HFFc6 (cell line): ENCODE data around the gene ETNK2. TPM values are rescaled to one million over a fixed set of nuclear protein-coding genes. Genes with fewer than 3 reads are reported as not detected.

Experiments used
- DNase-seq: peaks from one replicate; pipeline ENCODE4 v3.0.0-alpha.2; 2018
- H3K27ac Mint-ChIP-seq: 2 replicates; pipeline ENCODE4 v1.8.0; 2020; ENCODE audit warnings: mild to moderate bottlenecking, mixed read lengths
- H3K27me3 Mint-ChIP-seq: 2 replicates; pipeline ENCODE4 v1.8.0; 2021; ENCODE audit warnings: mild to moderate bottlenecking, moderate library complexity, mixed read lengths; ENCODE audit not compliant: insufficient read depth
- H3K36me3 Mint-ChIP-seq: 2 replicates; pipeline ENCODE4 v1.8.0; 2021; ENCODE audit warnings: low read depth, mixed read lengths
- H3K4me1 Mint-ChIP-seq: 2 replicates; pipeline ENCODE4 v1.8.0; 2020; ENCODE audit warnings: low read depth, mixed read lengths
- H3K4me3 Mint-ChIP-seq: 2 replicates; pipeline ENCODE4 v1.8.0; 2020; ENCODE audit warnings: mild to moderate bottlenecking, moderate library complexity, mixed read lengths
- H3K9me3 Mint-ChIP-seq: 2 replicates; pipeline ENCODE4 v1.8.0; 2020; ENCODE audit warnings: mild to moderate bottlenecking, mixed read lengths
- total RNA-seq, 6 experiments: library from RNA; stranded (reverse); fragmentation: NEBNext Ultra II Directional; extraction: Animal tissue kit (Norgen Biotek cat#: 25700); gene quantifications; 2 replicates in 1 of 6; 3 replicates in 5 of 6; pipeline ENCODE4 v1.2.3, GENCODE V29; 2021
- TF ChIP-seq, protein P1 (sequence below): fragments of 200-600 bp; sonication (generic); IDR thresholded peaks from 2 replicates; pipeline ENCODE4 v1.5.0; 2021; ENCODE audit warnings: antibody characterized with exemption, mild to moderate bottlenecking

Gene ETNK2
- total RNA-seq, 6 experiments from 2014 or later, result 3.1 to 6.3 (median 3.9) TPM

DNA sequence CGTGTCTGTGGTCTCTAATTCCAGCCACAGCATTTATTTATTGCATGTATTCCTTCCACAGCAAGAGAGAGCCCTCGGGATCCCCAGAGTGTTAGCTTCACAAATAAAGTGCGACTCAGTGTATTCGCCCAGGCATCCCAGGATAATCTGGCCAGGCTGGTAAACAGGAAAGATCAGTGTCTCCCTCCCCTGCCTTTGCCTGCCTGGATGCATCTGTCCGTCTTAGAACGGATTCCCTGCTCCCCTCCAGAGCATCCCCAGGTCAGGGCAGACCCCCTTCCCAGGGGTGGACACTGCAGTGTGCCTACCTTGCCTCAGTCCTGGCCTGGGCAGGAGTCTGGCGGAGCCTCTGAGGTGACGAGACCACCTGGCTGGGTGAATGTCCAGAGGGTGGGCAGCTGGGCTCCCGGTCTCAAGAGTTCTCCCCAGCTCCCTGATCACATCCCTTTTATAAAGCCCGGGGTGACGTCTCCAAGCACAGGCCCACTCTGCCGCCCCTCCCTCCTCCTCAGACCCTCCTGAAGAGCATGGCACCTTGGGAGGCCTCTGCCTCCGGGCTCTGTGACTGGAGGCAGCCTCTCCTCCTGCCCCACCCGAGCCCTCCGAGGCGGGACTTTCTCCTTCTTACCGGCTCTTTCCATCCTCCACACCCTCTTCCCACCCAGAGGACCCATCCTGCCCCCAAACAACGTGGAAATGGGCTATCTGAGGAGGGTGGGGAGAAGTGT lies 44.4 kb upstream of the ETNK2 start, which contains the start of gene KISS1:
TSS of gene KISS1 (minus strand) at position 424 of the 728 bp plus-strand sequence. CDS start 3,615 bp downstream, outside the sequence.
- Mint-ChIP-seq H3K27ac (no peak within 1 kb of the TSS; the same call in 1 of the 2 replicates), H3K36me3 (no peaks in the 10 kb centered on the region), H3K9me3 (no peaks in the 10 kb centered on the region), H3K4me1 (peaks cover 60% of the 10 kb centered on the region), H3K27me3 (peaks cover 3% of the 10 kb centered on the region; the same call in 1 of the 2 replicates), H3K4me3 (no peak within 1 kb of the TSS)
- DNase-seq, result peak; percentile 8
- TF ChIP-seq, protein P1, sequence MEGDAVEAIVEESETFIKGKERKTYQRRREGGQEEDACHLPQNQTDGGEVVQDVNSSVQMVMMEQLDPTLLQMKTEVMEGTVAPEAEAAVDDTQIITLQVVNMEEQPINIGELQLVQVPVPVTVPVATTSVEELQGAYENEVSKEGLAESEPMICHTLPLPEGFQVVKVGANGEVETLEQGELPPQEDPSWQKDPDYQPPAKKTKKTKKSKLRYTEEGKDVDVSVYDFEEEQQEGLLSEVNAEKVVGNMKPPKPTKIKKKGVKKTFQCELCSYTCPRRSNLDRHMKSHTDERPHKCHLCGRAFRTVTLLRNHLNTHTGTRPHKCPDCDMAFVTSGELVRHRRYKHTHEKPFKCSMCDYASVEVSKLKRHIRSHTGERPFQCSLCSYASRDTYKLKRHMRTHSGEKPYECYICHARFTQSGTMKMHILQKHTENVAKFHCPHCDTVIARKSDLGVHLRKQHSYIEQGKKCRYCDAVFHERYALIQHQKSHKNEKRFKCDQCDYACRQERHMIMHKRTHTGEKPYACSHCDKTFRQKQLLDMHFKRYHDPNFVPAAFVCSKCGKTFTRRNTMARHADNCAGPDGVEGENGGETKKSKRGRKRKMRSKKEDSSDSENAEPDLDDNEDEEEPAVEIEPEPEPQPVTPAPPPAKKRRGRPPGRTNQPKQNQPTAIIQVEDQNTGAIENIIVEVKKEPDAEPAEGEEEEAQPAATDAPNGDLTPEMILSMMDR, result no peak

DNA sequence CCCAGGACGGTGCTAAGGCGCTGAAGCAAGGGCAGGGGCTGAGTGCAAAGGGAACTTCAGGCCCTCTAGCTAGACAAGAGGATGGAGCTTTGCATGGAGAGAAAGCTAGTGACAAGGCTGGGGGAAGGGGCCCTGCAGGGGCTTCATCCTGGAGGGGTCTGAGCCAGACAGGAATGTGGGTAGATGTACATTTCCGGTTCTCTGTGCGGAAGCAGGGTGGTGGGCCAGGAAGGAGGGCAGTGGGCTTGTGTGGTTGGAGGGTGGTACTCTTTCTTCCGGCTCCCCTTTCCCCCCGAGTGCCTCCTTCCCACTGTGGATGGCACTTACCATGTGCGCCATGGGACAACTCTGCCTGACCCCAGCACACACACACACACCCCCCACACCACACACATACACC lies 42.9 kb upstream of the ETNK2 start:
- Mint-ChIP-seq H3K27me3 (peaks cover 5% of the 10 kb centered on the region; the same call in 1 of the 2 replicates), H3K36me3 (no peaks in the 10 kb centered on the region), H3K27ac (no peak overlapping the region), H3K4me3 (no peak overlapping the region), H3K9me3 (no peaks in the 10 kb centered on the region), H3K4me1 (peaks cover 72% of the 10 kb centered on the region)
- TF ChIP-seq, protein P1, result no peak
- no peak for DNase-seq

DNA sequence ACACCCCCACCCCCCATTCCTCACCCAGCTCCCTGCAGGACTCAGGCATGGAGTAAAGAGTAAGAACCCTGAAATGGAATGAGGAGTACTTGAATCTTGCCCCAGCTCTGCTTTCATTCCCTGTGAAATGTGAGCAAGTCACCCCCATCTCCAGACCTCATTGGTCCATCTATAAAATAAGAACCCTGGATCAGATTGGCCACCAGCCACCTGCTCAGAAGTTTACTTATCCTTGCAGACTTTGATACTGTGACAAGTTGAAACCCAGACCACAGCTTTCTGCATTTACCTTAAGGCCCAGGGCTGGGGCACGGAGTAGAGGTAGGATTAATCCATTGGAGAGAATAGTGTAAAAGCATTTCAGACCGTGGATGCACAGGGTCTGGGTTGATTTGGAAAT lies 42.2 kb upstream of the ETNK2 start:
- Mint-ChIP-seq H3K27me3 (peaks cover 5% of the 10 kb centered on the region; the same call in 1 of the 2 replicates), H3K4me1 (peaks cover 66% of the 10 kb centered on the region), H3K36me3 (no peaks in the 10 kb centered on the region), H3K27ac (no peak overlapping the region), H3K9me3 (no peaks in the 10 kb centered on the region), H3K4me3 (no peak overlapping the region)
- TF ChIP-seq, protein P1, result no peak
- DNase-seq, result no peak

DNA sequence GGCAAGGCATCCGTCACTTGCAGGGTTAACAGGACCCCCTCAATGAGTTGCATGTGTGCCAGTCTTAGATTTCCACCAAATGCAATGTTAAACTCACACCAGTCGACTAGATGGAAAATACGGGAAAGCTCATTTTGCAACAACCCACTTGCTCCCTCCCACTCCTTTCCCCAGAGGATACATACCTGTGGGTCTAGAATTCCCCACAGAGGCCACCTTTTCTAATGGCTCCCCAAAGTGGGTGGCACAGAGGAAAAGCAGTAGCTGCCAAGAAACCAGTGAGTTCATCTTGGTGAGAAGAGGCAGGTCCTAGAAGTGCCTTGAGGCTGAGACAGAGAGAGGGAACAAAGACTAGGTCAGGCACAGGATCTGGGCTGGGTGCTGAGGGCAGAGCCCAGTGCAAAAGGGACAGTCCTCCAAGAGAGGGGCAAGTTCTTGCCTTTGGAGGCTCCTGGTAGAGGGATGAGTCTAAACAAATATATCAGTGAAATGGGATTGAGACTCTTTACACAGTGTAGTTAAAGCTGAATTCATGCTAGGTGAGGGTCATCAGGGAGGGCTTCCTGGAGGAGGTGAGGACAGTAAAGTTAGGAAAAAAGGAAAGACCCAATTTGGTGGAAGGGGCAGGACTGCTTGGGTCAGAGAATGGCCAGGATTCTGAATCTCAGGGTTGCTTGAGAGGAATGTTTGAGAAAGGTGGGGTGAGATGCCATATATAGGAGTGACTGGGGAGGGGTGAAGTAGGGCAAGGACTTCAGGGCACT lies 40.9 kb upstream of the ETNK2 start:
- TF ChIP-seq, protein P1, result no peak

DNA sequence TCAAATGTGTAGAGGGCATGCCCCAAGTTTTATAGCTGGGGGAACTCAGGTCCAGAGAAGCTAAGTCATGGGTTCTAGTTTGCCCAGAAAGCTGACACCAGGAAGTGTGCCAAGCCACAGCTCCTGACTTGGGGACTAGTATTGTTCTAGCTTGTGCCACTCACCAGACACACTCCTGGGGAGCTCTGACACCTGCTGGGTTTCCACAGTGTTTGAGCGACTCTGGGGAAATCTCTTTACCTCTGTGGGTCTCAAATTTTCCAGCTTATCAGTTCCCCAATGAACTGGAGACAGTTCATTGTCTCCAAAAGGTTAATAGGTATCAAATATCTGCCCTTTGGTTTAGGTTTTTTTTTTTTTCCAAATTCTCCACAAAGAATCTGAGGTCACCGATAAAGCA lies 40.2 kb upstream of the ETNK2 start:
- no peak for DNase-seq
- H3K36me3 Mint-ChIP-seq, result no peaks in the 10 kb centered on the region
- H3K4me1 Mint-ChIP-seq, result peaks cover 54% of the 10 kb centered on the region
- TF ChIP-seq, protein P1, result no peak
- H3K27ac Mint-ChIP-seq, result no peak overlapping the region
- no peak overlapping the region for H3K4me3 Mint-ChIP-seq
- no peaks in the 10 kb centered on the region for H3K9me3 Mint-ChIP-seq
- H3K27me3 Mint-ChIP-seq, result peaks cover 11% of the 10 kb centered on the region

More for the DNA sequence above, 40.9 kb upstream of the ETNK2 start:
- Mint-ChIP-seq H3K9me3 (no peaks in the 10 kb centered on the region), H3K4me1 (peaks cover 54% of the 10 kb centered on the region), H3K36me3 (no peaks in the 10 kb centered on the region), H3K27me3 (peaks cover 11% of the 10 kb centered on the region), H3K27ac (no peak overlapping the region), H3K4me3 (no peak overlapping the region)
- DNase-seq, result no peak
